Right renal pelvis (tissue), 4 donors: ENCODE results near the gene PGP. TPM values are rescaled to one million over a fixed set of nuclear protein-coding genes. Genes with fewer than 3 reads are reported as not detected.

Experiments used
- DNase-seq, 4 donors: peaks; one replicate each; pipeline ENCODE4 v3.0.0-alpha.2; 2013; ENCODE audit warnings: low read depth in 4 of 4, low spot score in 3 of 4, missing footprints in 1 of 4
- polyA plus RNA-seq, 4 donors: library from polyadenylated mRNA; unstranded; fragments of 120-200 nt; gene quantifications; one replicate each; pipeline ENCODE4 v1.2.1, GENCODE V29; 2013; ENCODE audit not compliant: insufficient read length in 4 of 4

Gene PGP
- polyA plus RNA-seq, 4 donors, result 12.7 to 15.5 (median 14.1) TPM

DNA sequence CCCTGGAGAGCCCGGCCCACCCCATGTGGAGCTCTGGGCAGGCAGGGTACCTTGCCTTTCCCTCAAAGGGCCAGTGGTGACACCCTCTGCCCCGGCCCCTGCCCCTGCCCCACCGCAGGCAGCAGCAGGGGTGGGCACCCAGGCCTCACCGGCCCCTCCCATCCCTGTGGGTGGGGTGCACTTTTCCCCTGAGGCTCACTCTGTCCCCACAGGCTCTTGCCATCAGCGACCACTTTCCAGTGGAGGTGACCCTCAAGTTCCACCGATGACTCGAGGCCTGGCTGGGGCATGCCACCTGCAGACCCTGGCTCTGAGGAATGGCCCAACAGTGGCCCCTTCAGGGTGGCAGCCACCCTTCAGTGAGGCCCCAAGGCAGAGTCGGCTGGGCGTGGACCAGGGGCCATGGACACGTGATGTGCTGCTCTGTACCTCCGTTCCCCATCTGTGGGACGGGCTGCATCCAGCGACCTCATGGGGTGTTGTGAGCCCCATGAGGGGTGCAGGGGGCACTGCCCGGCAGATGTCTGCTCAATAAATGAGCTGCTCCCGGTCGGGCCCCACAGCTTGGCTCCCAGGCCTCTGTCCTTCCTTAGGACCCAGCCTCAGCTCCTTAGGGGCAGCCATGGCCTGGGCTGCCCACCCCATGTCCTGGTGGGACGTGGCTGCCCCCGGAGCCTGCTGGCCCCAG lies 23.7 kb upstream of the PGP start:
- DNase-seq, result no peak

DNA sequence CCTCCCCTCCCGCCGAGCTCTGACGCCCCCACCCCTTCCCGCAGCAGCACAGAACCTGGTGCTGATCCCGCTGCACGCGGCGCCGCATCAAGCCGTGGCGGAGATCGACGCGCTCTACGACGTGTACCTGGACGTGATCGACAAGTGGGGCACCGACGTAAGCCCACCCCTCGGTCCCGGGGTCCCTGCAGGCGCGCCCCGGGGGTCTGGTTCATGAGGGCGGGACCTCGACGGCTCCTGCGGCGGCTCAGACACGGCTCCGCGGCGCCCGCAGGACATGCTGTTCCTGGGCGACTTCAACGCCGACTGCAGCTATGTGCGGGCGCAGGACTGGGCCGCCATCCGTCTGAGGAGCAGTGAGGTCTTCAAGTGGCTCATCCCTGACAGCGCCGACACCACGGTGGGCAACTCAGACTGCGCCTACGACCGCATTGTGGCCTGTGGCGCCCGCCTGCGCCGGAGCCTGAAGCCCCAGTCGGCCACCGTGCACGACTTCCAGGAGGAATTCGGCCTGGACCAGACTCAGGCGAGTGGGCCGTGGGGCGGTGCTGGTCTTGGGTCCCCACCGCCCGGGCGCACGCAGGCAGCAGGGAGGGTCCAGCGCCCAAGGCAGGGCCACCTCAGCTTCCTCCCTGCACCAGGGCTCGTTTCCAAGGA lies 23.0 kb upstream of the PGP start:
- DNase-seq, result no peak

DNA sequence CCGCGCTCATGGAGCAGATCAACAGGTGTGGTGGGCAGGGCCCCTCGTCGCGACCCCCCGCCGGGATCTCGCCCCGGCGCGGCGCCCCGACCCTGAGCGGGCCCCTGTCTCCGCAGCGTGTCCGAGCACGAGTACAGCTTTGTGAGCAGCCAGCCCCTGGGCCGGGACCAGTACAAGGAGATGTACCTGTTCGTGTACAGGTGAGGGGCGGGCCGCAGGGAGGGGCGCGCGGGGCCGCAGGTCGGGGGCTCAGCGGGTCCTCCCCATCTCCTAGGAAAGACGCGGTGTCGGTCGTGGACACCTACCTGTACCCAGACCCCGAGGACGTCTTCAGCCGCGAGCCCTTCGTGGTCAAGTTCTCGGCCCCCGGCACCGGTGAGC lies 22.5 kb upstream of the PGP start:
- no peak for DNase-seq

DNA sequence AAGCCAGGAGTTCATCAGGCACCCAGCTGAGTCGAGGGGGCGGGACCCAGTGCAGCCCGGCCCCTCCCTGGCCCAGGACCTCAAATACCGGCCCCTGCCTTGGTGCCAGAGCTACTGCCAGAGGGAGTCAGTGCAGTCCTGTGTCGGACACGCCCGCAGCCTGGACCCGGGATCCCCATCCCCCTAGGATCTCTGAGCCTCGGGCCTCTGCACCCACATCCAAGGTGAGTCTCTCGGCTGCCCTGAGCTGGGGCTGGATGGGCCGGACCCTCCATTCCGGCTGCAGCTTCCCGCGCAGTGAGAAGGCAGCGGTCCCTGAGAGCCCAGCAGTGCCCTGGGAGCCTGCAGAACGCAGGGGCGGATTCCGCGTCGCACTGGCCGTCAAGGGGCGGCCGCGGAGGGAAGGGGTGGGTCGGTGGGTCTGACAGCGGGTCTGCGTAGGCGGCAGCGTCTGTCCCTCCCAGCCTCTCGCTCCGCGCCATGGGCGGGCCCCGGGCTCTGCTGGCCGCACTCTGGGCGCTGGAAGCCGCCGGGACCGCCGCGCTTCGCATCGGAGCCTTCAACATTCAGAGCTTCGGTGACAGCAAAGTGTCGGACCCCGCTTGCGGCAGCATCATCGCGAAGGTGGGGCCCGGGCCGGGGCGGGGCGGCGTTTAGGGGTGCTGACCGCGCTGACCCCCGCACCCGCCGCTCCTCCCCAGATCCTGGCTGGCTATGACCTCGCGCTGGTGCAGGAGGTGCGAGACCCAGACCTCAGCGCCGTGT lies 21.9 kb upstream of the PGP start, which contains the start of gene DNASE1L2:
Gene DNASE1L2 (plus strand): TSS at position 108 of the 765 bp plus-strand sequence. CDS start 373 bp downstream, at position 481.
- DNase-seq, result no peak

DNA sequence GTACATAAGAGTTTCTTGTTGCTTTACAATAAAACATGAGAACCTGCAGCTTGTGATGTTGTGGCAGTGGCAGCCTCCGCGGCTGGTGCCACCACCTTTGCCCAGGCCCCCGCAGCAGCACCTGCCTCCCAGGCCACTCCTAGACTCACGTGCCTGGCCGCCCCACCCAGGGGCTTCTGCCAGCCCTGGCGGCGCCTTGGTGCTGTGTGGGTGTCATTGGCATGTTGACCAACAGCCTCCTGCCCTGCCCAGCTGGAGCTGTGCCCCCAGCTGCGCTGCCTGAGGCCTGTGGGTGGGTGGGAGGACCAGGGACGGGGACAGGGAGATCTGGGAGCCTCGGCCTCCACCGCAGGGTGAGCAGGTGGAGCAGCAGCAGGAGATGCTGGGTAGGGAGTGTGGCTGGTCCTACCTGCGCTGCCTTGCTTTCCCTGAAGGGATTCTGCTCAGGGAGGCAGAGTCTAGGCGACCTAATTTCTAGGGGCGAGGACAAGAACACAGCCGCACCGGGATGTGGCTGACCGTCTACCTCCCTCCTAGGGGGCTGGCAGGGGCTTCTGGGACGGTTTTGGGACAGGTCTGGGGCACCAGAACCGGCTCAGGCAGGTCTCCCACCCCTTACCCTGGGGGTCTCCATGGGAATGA lies 21.2 kb upstream of the PGP start:
- DNase-seq, result no peak

DNA sequence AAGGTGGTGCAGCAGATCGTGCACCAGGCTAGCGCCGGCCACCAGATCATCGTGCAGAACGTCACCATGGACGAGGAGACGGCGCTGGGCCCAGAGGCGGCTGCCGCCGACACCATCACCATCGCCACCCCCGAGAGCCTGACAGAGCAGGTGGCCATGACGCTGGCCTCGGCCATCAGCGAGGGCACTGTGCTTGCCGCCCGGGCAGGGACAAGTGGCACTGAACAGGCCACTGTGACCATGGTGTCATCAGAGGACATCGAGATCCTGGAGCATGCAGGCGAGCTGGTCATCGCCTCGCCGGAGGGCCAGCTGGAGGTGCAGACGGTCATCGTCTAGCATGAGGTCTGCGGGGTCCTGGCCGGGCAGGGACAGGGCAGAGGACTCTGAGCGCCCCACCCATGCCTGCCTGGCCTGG lies 20.6 kb upstream of the PGP start:
- no peak for DNase-seq

DNA sequence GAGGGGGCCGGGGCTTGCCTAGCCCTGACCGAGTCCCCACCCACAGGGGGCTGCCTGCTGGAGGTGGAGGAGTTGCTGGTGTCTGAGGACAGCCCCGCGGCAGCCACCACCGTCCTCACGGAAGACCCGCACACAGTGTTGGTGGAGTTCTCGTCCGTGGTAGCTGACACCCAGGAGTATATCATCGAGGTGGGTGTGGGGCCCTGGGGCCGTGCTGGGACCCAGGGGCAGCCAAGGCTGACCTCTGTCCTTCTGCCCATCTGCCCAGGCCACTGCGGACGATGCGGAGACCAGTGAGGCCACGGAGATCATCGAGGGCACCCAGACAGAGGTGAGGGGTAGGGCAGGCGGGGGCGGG lies 20.2 kb upstream of the PGP start:
- DNase-seq, result no peak

DNA sequence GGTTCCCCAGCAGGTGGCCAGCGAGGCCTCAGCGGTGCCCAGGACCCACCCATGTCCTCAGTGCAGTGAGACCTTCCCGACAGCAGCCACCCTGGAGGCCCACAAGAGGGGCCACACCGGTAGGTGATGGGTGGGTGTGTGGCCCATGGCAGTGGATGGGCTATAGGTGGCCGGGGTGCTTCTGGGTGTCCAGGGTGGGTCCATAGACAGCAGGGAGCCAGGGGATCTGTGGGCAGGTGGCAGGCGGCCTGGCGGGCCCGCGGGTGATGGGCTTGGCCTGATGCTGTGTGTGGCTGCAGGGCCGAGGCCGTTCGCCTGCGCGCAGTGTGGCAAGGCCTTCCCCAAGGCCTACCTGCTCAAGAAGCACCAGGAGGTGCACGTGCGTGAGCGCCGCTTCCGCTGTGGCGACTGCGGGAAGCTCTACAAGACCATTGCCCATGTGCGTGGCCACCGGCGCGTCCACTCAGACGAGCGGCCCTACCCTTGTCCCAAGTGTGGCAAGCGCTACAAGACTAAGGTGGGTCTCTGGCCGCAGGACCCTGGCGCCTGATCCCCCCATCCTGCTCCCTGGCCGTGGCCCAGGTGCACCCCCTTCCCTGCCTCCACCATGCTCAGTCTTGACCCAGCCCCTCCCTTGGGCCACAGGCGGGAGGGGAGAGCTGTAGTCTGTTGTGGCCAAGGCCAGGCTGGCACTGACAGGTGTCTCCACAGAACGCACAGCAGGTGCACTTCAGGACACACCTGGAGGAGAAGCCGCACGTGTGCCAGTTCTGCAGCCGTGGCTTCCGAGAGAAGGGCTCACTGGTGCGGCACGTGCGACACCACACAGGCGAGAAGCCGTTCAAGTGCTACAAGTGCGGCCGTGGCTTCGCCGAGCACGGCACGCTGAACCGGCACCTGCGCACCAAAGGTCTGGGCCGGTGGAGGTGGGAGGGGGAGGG lies 19.5 kb upstream of the PGP start:
- no peak for DNase-seq

DNA sequence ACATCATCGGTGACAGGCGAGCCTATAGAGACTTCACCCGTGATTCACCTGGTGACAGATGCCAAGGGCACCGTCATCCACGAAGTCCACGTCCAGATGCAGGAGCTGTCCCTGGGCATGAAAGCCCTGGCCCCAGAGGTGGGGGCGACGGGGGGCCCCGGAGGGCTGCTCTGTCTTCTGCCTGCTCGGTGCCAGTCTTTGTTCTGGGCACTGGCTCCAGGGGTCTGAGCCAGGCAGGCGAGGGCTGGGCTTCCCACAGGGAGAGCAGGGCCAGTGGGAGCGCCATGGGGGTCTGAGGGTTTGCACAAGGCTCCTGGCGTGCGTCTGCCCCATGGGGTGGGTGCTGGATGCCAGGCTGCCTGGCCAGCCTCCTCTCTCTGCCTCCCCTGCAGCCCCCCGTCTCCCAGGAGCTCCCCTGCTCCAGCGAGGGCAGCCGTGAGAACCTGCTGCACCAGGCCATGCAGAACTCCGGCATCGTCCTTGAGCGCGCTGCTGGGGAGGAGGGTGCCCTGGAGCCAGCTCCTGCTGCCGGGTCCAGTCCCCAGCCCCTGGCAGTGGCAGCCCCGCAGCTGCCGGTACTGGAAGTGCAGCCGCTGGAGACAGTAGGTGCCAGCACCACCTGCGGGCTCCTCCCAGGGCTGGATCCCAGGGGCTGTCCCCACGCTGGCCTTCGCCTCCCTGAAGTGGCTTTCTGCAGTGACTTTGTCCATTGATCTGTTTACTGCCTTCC lies 18.6 kb upstream of the PGP start:
- DNase-seq, result no peak

DNA sequence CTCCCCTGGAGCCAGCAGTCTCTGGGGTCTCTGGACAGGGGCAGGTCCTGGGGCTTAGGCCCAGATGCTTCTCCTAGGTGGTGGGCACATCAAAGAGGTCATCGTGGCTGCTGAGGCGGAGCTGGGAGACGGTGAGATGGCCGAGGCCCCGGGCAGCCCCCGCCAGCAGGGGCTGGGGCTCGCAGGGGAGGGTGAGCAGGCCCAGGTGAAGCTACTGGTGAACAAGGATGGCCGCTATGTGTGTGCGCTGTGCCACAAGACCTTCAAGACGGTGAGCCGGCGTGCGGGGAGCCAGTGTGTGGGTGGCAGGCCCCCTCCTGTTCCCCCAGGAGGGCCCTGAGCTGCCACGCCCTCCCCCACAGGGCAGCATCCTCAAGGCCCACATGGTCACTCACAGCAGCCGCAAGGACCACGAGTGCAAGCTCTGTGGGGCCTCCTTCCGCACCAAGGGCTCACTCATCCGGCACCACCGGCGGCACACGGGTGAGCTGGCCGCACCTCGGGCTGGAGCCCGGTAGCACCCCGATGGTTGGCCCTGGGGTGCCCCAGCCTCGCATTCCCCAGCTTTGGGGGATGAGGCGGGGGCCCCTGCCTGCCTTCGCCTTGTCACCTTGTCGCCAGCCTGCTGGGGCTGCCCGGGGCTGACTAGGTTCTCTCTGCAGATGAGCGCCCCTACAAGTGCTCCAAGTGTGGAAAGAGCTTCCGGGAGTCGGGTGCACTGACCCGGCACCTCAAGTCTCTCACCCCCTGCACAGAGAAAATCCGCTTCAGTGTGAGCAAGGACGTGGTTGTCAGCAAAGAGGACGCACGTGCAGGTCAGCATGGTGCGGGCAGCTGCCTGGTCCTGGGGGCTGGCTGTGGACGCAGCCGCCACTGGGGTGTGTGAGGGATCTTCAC lies 17.7 kb upstream of the PGP start:
- DNase-seq, result no peak

DNA sequence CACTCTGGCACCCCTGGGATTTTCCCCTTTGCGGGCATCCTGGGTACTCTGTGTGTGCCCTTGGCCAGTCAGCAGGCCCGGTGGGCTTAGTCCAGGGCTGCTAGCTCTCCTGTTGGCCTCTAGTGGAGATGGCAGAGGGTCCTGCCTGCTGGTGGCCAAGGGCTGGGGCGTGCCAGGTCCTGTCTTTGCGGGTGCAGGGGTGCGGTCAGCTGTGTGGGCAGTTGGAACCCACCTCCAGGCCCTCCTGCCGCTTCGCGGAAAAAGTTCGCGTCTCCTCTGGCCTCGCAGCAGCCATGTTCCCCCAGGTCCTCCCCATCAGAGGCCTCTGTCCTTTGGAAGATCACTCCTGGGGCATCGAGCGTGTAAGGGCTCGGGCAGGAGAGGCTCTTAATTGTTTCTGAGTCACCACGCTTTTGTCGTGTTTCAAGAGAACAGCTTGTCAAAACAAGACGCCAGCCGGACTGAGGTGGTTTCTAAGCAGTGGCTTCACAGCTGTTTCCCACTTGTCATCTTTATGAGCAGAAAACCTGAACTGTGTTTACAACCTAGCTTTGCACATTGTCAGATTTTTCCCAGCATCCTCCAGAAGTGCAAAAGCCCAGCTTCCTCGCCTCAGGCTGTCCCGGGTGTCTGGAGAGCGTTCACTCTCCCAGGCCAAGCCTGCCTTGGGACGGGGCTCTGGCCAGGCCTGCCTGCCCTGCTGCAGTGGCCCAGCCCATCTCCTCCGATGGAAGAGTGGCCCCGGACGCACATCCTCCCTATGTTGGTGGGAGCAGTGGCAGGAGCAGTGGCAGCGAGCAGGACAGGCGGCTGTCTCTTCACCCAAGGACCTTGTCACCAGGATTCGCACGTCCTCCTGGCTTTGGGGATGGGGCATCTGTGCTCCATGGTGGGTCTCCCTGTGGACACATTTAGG lies 16.6 kb upstream of the PGP start:
- DNase-seq, result no peak

DNA sequence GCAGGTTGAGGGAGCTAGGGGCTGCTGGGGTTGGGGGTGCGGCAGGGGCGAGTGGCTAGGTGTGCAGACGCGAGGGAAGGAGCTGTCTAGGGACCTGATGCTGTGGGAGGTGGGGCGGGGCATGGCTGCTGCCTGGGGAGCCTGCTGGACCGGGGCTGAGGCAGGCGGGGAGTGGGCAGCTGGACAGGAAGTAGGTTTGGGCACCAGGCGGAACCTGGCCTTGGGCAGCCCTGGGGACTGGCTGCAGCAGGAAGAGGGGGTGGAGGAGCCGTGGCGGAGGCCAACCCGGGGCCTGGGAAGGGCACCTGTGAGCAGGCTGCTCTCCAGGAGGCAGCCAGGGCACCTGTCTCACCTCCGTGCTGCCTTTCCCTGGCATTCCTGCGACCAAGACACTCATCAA lies 15.7 kb upstream of the PGP start:
- no peak for DNase-seq

DNA sequence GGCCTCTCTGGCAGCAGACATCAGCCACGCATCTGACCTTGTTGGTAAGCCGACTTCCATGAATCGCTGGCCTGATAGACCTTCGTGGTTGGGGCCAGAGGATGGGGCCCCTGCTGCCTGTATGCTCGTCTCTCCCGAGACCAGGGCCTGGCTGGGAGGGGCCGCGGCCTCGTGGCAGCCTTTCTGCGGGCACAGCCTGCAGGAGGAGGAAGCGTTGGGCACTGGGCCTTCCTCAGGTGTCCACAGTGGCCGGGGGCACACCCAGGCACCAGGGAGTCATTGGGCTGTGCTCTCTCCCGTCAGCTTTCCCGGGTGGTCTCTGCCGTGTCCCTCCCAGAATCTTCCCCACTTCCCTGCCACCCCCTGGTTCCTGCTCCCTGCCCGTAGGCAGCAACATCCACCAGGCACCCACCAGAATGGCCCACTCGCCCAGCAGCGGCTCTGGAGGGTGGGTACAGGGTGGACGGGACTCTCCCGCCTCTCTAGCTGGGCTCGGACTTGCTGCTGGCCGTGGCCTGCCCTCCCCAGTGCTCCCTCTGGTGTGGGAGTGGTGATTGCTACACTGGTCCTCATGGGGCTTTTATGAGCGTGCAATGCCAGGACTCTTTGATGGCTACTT lies 15.1 kb upstream of the PGP start:
- no peak for DNase-seq

DNA sequence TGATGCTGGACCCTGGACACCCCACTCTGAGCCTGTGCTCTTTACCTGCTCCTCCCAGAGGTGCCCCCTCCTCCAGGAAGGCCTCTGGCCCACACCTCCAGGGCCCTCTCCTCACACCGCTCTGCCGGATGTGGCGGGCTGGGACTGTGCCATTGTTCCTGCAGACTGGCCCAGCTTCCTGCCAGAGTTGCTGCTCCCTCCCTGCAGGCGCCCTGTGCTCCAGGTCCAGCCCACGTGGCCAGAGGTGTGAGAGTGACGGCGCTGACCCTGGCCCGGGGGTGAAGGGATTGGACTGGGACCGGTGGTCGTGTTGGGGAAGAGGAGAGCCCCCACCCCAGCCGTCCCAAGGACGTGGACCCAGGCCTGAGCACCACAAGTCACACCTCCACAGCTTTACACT lies 14.5 kb upstream of the PGP start:
- DNase-seq, result no peak

DNA sequence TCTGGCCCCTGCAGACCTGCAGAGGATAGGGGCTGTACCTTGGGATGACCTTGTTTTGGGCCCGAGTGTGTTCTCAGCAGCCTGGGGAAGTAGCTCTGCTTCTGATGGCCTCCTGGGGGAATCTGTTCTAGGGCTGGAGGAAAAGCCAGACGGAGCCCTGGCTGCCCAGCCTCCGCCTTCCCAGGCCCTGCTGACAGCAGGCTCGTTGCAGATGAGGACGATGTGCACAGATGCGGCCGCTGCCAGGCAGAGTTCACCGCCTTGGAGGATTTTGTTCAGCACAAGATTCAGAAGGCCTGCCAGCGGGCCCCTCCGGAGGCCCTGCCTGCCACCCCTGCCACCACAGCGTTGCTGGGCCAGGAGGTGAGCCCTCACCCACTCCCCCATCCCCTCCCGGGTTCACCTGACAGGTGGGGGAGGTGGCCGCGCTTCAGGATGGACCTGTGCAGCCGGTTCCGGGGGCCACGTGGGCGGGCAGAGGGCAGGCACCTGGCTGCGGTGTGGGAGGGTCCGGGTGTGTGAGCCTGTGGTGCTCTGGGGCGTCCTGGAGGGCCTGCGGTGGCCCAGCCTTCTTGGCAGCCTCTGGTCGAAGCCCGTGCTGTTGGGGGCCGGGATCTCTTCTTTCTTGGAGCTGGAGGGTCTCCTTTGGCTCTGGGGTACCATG lies 13.7 kb upstream of the PGP start:
- DNase-seq, result no peak

DNA sequence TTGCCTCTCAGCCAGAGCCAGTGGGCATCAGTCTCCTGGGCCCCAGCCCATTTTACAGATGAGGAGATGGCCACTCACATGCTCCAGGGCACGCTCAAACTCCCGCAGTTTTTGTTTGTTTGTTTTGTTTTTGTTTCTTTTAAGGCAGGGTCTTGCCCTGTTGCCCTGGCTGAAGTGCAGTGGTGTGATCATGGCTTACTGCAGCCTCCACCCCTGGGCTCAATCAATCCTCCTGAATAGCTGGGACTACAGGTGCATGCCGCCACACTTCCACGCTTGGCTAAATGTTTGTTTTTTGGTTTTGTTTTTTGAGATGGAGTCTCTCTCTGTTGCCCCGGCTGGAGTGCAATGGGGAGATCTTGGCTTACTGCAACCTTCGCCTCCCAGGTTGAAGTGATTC lies 12.3 kb upstream of the PGP start:
- no peak for DNase-seq
